GM23338 (cell line): ENCODE data around the gene CYP2C18.

Experiments
- CREB1 ChIP-seq: fragments of 250-450 bp; sonication (Bioruptor Pico); IDR thresholded peaks from 2 replicates; pipeline ENCODE4 v1.5.0; 2020; ENCODE audit warnings: low read depth, mild to moderate bottlenecking, moderate library complexity
- REST ChIP-seq: IDR thresholded peaks from one replicate; pipeline ENCODE4 v1.6.1; 2018; ENCODE audit warnings: antibody characterized with exemption; ENCODE audit not compliant: unreplicated experiment
- TF ChIP-seq, protein P1 (sequence below), 2 experiments: fragments of 200-600 bp in 1 of 2; sonication (generic) in 1 of 2; conservative IDR thresholded peaks; 2 replicates each; pipeline versions ENCODE4 v1.5.1 to v1.6.1; 2016 to 2017; ENCODE audit warnings: antibody characterized with exemption in 2 of 2, low read depth in 2 of 2, mild to moderate bottlenecking in 2 of 2, moderate library complexity in 1 of 2

GRCh38 chr10:94747137-94747536, 63.6 kb downstream of the CYP2C18 start:
- TF ChIP-seq, protein P1, sequence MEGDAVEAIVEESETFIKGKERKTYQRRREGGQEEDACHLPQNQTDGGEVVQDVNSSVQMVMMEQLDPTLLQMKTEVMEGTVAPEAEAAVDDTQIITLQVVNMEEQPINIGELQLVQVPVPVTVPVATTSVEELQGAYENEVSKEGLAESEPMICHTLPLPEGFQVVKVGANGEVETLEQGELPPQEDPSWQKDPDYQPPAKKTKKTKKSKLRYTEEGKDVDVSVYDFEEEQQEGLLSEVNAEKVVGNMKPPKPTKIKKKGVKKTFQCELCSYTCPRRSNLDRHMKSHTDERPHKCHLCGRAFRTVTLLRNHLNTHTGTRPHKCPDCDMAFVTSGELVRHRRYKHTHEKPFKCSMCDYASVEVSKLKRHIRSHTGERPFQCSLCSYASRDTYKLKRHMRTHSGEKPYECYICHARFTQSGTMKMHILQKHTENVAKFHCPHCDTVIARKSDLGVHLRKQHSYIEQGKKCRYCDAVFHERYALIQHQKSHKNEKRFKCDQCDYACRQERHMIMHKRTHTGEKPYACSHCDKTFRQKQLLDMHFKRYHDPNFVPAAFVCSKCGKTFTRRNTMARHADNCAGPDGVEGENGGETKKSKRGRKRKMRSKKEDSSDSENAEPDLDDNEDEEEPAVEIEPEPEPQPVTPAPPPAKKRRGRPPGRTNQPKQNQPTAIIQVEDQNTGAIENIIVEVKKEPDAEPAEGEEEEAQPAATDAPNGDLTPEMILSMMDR (conservative IDR thresholded peaks at IDR 0.05; ENCODE audit: low read depth in 2 of 2), result no peak
- TF ChIP-seq CREB1 (CRISPR knock-in tag) (no peak), REST (no peak)
